Gastroesophageal sphincter (tissue), 3 donors: ENCODE results near the gene STX1B.

Source experiments
- CTCF ChIP-seq, 4 experiments: fragments of 200-600 bp in 2 of 4; fragments of 450-650 bp in 2 of 4; sonication (generic) in 1 of 4; IDR thresholded peaks; one replicate each; pipeline ENCODE4 v1.5.1; 2017 to 2019; ENCODE audit warnings: antibody characterized with exemption in 4 of 4, mild to moderate bottlenecking in 2 of 4, moderate library complexity in 2 of 4
- POLR2AphosphoS5 ChIP-seq: sonication (generic); formaldehyde crosslinking; IDR thresholded peaks from one replicate; pipeline ENCODE4 v1.6.1; 2017; ENCODE audit warnings: antibody characterized with exemption

GRCh38 chr16:31032736-31033708 lies 22.6 kb upstream of the STX1B start, which contains the start of gene STX4:
- TF ChIP-seq POLR2AphosphoS5 (peak; percentile 73), CTCF (IDR thresholded peaks at IDR 0.05) (no peak)
